Peyer's patch (tissue), 4 donors: ENCODE results near the gene ANKRD44. TPM values are rescaled to one million over a fixed set of nuclear protein-coding genes. Genes with fewer than 3 reads are reported as not detected.

Source experiments
- DNase-seq, 3 donors: peaks; one replicate each; pipeline ENCODE4 v3.0.0-alpha.2; 2017 to 2019
- H3K27ac ChIP-seq, 4 donors: fragments of 200-600 bp; sonication (generic); one replicate each; pipeline ENCODE4 v1.5.1; 2016 to 2019
- H3K27me3 ChIP-seq, 2 donors: fragments of 200-600 bp; sonication (generic); one replicate each; pipeline ENCODE4 v1.5.1; 2019
- H3K36me3 ChIP-seq, 3 donors: fragments of 200-600 bp; sonication (generic); one replicate each; pipeline ENCODE4 v1.5.1; 2016 to 2019
- H3K4me1 ChIP-seq, 4 donors: fragments of 200-600 bp; sonication (generic); one replicate each; pipeline ENCODE4 v1.5.1; 2016 to 2019
- H3K4me3 ChIP-seq, 4 donors: fragments of 200-600 bp; sonication (generic); 1 replicate in 3 of 4; 2 replicates in 1 of 4; pipeline ENCODE4 v1.5.1; 2016 to 2019; ENCODE audit warnings: mild to moderate bottlenecking in 1 of 4
- H3K9me3 ChIP-seq, 4 donors: fragments of 200-600 bp; sonication (generic); one replicate each; pipeline ENCODE4 v1.5.1; 2016 to 2019; ENCODE audit warnings: mild to moderate bottlenecking in 1 of 4
- POLR2A ChIP-seq, 2 donors: fragments of 450-650 bp; IDR thresholded peaks; one replicate each; pipeline ENCODE4 v1.5.1; 2017; ENCODE audit warnings: antibody characterized with exemption in 2 of 2, mild to moderate bottlenecking in 2 of 2, moderate library complexity in 2 of 2
- total RNA-seq, 4 donors: library from RNA; depleted of rRNA; stranded (reverse); fragments of >200 nt; gene quantifications; one replicate each; pipeline ENCODE4 v1.1.0, GENCODE V29; 2016
- TF ChIP-seq, protein P1 (sequence below), 6 experiments: fragments of 450-650 bp in 4 of 6; fragments of 200-600 bp in 2 of 6; sonication (generic) in 1 of 6; IDR thresholded peaks; one replicate each; pipeline ENCODE4 v1.5.1; 2017 to 2019; ENCODE audit warnings: antibody characterized with exemption in 6 of 6, mild to moderate bottlenecking in 3 of 6, moderate library complexity in 1 of 6

ANKRD44 gene
- 100 to 1,000 TPM in 1 of 4 donors, 10 to 100 TPM in 3; 24.8 to 215 (median 32.0) TPM for total RNA-seq

DNA sequence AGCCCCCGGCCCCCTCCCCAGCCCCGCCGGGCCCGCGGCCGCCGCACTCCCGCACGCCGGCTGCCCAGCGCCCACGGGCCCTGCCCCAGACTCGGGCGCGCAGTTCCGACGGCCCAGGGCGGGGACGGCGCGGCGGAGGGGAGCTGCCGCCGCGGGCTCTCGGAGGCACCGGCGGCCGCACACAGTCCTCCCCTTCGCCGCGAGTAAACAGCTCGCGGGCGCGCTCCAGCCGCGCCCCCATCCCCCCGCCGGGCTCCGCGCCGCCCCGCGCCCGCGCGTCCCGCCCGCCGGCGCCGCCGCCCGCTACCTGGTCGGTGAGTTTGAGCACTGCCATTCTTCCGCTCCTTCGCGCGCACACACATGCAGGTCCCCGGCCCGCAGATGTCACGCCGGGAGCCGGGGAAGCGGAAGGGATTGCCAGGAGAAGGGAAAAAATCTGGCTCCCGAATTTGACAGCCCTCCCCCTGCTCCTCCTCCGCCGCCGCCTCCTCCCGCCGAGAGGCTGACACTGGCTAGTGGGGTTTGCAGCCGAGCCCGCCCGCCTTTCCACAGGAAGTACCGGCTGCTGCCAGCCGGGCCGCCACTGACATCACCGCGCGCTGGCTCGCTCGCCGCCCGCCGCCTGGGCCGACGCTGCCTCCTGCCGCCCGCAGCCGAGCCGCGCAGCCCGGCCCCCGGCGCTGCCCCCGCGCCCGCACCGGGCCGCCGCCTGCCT, at the start of gene ANKRD44:
Gene ANKRD44 (minus strand): TSS at position 510 of the 715 bp plus-strand sequence. CDS start 176 bp downstream, at position 334.
- H3K9me3 ChIP-seq, result no peaks in the 10 kb centered on the region
- peaks cover 0 to 5% (median 0%) of the 10 kb centered on the region in 4 donors for H3K4me1 ChIP-seq
- peak; percentile 90 to 96 (median 92) for DNase-seq
- peak within 1 kb of the TSS; percentile 85 to 94 (median 90) for H3K27ac ChIP-seq
- peak within 1 kb of the TSS; percentile 72 to 96 (median 72) for H3K4me3 ChIP-seq
- no peaks in the 10 kb centered on the region for H3K27me3 ChIP-seq
- H3K36me3 ChIP-seq, result no peaks in the 10 kb centered on the region
- peak; percentile 57 to 59 for TF ChIP-seq POLR2A (IDR thresholded peaks at IDR 0.05)
- TF ChIP-seq, protein P1, sequence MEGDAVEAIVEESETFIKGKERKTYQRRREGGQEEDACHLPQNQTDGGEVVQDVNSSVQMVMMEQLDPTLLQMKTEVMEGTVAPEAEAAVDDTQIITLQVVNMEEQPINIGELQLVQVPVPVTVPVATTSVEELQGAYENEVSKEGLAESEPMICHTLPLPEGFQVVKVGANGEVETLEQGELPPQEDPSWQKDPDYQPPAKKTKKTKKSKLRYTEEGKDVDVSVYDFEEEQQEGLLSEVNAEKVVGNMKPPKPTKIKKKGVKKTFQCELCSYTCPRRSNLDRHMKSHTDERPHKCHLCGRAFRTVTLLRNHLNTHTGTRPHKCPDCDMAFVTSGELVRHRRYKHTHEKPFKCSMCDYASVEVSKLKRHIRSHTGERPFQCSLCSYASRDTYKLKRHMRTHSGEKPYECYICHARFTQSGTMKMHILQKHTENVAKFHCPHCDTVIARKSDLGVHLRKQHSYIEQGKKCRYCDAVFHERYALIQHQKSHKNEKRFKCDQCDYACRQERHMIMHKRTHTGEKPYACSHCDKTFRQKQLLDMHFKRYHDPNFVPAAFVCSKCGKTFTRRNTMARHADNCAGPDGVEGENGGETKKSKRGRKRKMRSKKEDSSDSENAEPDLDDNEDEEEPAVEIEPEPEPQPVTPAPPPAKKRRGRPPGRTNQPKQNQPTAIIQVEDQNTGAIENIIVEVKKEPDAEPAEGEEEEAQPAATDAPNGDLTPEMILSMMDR (IDR thresholded peaks at IDR 0.05), result peak; percentile 42 to 84 (median 70)

DNA sequence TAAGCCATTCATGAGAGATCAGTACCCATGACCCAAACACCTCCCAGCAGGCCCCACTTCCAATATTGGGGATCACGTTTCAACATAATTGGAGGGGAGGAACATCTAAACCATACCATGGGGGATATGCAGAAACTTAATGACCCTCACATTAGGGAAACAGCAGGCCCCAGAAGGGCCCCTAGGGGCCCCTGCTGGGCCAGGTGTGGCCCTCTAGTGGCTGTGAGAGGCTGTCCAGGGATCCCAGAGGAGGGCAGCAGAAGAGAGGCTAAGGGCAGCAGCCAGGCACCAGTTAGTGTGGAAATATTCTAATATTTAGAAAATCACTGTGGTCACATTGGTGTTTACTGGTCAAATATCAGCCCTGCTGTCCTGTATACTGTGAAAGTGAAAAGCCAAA, 49.3 kb upstream of the ANKRD44 start:
- H3K27ac ChIP-seq, result no peak overlapping the region
- no peaks in the 10 kb centered on the region for H3K9me3 ChIP-seq
- no peaks in the 10 kb centered on the region for H3K4me1 ChIP-seq
- no peaks in the 10 kb centered on the region for H3K27me3 ChIP-seq
- DNase-seq, result no peak
- H3K36me3 ChIP-seq, result no peaks in the 10 kb centered on the region
- TF ChIP-seq, protein P1 (IDR thresholded peaks at IDR 0.05), result peak in 1 of 6 experiments; percentile 12
- no peak for TF ChIP-seq POLR2A (IDR thresholded peaks at IDR 0.05)
- H3K4me3 ChIP-seq, result no peak overlapping the region

DNA sequence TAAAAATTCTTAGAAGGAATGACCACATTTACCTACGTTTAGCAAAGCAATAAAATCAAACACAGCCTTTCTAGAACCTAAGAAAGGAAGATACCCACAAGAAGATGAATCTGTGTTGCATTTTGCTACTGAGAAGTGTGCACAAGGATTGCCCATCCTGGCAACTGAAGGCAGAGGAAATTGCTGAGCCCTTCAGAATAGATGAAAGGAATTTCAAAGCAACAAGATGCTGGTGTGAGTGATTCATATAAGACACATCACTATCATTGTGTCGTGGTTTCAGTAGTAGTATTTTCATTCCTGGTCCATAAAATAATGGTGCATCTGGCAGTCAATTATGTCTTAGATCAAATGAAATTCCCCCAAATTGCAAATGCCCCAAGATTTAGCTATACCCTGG, 48.4 kb upstream of the ANKRD44 start:
- no peak for TF ChIP-seq POLR2A (IDR thresholded peaks at IDR 0.05)
- TF ChIP-seq, protein P1 (IDR thresholded peaks at IDR 0.05), result no peak
- no peak overlapping the region for H3K27ac ChIP-seq
- H3K9me3 ChIP-seq, result no peaks in the 10 kb centered on the region
- H3K4me1 ChIP-seq, result no peaks in the 10 kb centered on the region
- H3K27me3 ChIP-seq, result no peaks in the 10 kb centered on the region
- no peak for DNase-seq
- no peak overlapping the region for H3K4me3 ChIP-seq
- H3K36me3 ChIP-seq, result no peaks in the 10 kb centered on the region

DNA sequence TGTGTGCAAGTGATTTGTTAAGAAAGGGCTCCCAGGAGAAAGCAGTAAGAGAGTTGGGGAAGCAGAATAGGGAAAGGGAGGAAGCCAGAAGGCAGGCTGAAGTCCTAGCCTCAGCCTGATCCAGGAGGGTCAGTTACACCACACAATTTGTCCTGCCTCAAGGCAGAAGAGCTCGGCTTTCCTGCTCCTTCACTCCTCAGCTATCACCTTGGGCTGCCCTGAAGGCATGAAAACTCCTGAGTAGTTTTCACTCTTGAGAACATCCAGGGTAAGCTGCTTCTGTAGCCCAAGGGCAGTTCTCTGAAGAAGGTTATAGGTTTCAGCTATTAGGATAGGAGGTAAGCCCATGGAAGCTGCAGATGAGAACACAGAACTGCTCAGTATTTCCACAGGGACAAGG, 47.4 kb upstream of the ANKRD44 start:
- no peaks in the 10 kb centered on the region for H3K36me3 ChIP-seq
- H3K27me3 ChIP-seq, result no peaks in the 10 kb centered on the region
- no peak overlapping the region for H3K4me3 ChIP-seq
- no peaks in the 10 kb centered on the region for H3K9me3 ChIP-seq
- H3K27ac ChIP-seq, result no peak overlapping the region
- H3K4me1 ChIP-seq, result no peaks in the 10 kb centered on the region
- TF ChIP-seq, protein P1 (IDR thresholded peaks at IDR 0.05), result no peak
- no peak for TF ChIP-seq POLR2A (IDR thresholded peaks at IDR 0.05)
- no peak for DNase-seq

DNA sequence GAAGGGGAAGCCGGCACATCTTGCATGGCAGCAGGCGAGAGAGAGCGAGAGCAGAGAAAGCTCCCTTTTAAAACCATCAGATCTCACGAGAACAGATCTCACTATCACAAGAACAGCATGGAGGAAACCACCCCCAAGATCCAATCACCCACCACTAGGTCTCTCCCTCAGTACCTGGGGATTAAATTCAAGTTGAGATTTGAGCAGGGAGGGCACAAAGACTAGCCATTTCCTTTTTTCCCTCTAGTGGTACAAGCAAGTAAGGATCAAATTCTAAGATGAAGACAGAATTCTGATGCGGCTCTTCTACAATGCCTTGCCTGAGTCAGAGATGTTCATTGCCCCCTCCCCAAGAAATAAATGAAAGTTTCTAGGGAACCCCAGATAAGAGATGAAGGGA, 45.6 kb upstream of the ANKRD44 start:
- H3K4me1 ChIP-seq, result no peaks in the 10 kb centered on the region
- H3K27ac ChIP-seq, result no peak overlapping the region
- H3K27me3 ChIP-seq, result no peaks in the 10 kb centered on the region
- no peak for TF ChIP-seq POLR2A (IDR thresholded peaks at IDR 0.05)
- TF ChIP-seq, protein P1 (IDR thresholded peaks at IDR 0.05), result peak in 4 of 6 experiments; percentile 23 to 31 (median 28)
- no peak overlapping the region for H3K4me3 ChIP-seq
- no peaks in the 10 kb centered on the region for H3K36me3 ChIP-seq
- no peak for DNase-seq
- no peaks in the 10 kb centered on the region for H3K9me3 ChIP-seq
